NCI-H1105 treated with DMSO at 0.1 percent for 48 hours (cell line): ENCODE data around the gene OPCML.

ENCODE experiments used
- DNase-seq: peaks from one replicate; lab custom pipeline; 2025; lab: John Stamatoyannopoulos, UW

OPCML gene

GRCh38 chr11:133541021-133541719 lies 8.9 kb upstream of the OPCML start:
- no peak for DNase-seq

DNA sequence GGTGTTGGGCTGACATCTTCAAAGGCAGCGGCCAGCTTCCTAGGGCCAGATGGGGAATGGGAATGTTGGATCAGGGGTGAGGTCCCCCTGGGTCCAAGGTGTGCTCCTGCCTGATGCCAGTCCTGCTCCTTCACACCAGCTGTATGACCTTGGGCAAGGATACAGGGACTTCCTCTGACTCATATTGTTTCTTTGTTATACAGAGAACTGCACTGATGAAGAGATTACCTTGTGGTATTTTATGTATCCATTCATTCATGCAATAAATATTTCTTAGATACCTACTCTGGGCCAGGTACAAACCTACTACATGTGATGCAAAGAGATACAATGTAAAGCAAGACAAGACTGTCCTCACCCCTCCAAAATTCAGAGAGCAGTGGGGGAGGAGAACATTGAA lies 3.9 kb upstream of the OPCML start:
- no peak for DNase-seq

DNA sequence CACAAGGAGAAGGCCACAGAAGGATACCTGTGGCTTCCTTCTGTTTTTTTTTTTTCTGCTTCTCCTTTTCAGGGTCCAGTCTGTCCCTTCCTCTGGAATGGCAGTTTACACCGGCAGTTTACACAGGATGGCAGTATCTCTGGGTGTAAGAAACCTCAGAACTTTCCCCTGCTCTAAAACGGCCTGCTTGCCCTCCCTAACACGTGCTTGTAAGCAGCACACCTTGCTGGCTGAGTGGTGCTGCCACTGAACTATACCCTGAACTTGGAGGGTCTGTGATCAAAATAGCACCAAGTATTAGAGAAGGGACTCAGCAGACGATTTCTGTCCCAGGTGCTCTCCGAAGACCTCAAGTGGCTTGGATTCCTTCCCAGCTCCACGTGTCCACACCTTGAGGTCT lies 904 bp upstream of the OPCML start:
- no peak for DNase-seq

DNA sequence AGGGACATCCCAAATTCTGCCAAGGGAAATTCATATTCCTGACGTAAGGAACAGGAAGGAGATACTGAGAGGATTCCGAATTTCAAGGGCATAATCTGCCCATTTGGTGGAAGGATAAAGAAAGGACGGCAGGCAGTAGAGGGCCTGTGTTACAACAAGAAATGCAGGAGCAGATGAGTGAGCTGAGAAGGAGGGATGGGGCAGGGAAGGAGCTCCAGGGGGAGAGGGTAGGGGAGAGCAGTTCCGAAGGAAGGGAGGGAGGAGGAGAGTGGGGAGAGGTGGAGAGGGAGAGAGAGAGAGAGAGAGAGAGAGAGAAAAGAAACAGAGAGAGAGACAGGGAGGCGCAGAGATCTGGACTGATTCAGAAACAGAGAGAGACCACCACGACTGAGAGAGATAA lies 843 bp downstream of the OPCML start:
- no peak for DNase-seq

DNA sequence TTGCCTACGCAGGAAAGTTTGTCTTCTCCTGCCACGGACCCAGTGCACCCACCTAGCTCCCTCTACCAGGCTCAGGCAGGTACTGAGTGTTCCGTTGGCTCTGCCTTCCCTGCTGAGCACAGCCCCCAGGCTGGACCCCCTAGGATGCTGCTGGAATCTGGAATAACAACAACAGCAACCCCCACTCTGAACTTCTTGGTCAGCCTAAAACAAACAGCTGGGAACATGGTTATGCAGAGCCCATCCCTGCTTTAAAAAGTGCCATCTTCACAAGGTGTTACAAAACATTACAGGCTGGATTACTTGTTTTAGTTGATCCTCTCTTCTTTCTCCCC lies 1.8 kb downstream of the OPCML start:
- no peak for DNase-seq

GRCh38 chr11:133529807-133530500 lies 2.3 kb downstream of the OPCML start:
- no peak for DNase-seq

- DNase-seq, result no peak
Measured at GRCh38 chr11:133526790-133527189, 5.5 kb downstream of the OPCML start.

- no peak for DNase-seq
Measured at GRCh38 chr11:133525976-133526375, 6.3 kb downstream of the OPCML start.

DNA sequence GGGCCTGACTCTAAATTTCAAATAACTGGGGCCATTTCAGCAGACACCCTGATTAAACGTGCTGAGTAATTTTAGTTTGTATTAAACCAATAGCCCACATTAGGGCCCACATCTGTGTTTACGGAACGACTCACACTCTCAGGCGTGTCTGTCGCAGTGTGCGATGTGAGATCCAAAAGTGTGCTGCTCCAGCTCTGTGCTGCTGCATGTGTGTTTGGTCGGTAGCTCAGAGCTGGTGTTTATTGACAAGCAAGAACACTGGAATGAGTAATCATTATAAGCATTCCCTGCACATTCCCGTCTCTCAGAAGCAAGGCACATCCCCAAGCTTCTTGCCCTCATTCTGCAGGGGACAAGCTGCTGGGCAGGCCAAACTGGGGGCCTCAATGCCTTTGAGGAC lies 7.8 kb downstream of the OPCML start:
- DNase-seq, result no peak

DNA sequence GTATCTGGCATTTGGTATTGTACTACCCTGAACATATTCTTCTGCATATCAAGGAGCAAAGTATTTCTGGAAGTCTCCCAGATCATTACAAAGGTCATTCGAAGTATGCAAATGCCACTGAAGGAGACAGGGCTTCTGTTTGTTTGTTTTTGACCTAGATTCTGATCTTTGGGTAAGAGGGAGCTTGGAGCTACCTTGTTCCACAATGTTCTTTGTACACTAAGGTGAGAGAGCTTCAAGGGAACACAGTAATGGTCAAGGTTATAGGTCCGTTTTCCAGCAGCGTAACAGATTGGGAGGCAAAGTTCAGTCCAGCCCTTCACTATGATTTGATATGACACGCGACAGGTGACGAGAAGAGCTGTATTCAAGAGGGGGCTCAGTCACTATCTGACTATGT lies 10.0 kb downstream of the OPCML start:
- DNase-seq, result no peak

DNA sequence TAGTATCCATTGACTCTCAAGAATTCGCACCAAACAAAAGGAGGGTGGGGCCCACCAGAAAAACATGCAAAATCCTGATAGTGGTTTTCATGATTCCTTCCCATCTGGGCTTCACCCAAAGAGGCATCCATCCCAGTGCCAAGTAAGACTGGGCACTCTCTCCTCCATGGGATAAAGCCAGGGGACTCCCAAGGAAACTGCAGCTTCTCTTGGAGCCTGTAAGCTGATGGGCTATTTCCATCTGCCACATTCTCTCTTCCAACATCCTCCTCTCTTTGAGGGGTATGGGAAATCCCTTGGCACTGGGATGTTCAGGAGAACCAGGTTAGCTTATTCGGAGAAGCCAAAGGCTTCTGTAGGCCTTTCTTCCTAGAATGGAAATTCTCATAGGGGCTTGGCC lies 10.8 kb downstream of the OPCML start:
- DNase-seq, result no peak

DNA sequence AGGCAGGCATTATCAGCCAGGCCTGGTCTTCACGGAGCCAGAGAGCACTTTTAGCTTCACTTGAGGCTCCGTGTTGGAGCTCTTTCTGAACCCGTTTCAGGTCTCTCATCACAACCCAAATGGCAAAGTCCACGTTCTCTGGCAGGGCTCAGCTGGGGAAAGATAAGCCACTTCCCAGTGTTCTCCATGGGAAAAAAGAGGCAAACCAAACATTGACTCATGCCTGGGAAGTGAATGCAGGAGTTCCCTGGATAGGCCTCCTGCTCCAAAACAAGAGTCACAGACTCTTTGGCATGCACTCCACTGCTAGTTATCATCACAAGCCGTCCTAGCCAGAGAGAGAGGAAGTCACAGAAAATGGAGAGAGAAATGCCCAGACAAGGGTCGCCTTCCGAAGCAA lies 11.6 kb downstream of the OPCML start:
- no peak for DNase-seq

- DNase-seq, result no peak
Measured at GRCh38 chr11:133519560-133519959, 12.7 kb downstream of the OPCML start.

- DNase-seq, result no peak
Measured at GRCh38 chr11:133518702-133519264, 13.5 kb downstream of the OPCML start.

DNA sequence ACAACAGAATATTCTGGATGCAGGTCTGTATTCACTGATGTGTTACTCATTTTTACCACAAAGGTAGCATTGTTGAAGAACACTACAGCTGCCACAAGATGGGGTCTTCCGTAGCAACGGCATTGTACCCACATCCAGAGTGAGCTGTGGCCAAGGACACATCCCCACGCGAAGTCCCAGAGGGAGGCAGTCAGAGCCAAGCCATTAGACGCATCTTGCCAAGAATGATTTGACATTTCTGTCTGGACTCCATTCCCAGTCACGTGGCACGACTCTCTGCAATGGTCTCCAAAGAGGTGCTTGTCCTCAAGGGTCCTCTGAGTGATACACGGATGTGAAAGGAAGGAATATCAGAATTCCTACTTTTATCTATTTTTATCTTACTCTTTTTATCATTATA lies 15.5 kb downstream of the OPCML start:
- DNase-seq, result no peak

DNA sequence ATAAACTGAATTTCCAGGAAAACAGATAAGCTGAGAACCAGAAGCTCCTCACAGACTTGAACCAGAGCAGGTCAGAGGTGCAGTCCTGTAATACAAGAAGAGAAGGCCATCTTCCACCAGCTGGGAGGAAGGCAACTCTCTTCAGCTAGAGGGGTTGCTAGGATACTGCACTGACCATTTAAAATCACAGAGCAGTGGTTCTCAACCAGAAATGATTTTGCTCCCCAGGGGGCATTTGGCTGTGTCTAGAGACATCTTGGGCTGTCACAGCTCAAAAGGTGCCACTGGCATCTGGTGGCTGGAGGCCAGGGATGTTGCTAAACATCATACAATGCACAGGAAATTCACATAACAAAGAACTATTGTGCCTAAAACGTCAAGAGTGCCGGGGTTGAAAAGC lies 17.2 kb downstream of the OPCML start:
- DNase-seq, result no peak

GRCh38 chr11:133509924-133510697 lies 22.2 kb downstream of the OPCML start:
- no peak for DNase-seq

DNA sequence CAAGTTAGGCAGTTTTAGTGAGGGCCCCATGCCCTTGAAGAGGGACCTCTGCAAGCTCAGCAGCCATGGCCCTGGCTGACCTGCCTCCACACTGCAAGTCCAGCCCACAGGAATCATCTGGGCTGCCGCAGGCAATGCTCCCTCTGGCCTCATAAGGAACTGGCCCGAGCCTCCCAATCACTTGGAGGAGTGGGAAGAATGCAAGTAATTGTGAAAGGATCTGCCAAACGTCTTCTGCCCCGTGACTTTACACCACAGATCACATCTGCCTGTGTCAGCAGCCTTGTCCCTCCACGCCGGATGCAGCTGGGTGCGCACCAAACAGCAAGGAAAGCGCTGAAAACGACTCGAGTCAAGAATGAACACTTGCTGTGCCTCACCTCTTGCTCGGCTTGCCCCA lies 23.8 kb downstream of the OPCML start:
- no peak for DNase-seq

GRCh38 chr11:133507185-133507584 lies 25.1 kb downstream of the OPCML start:
- DNase-seq, result no peak

DNA sequence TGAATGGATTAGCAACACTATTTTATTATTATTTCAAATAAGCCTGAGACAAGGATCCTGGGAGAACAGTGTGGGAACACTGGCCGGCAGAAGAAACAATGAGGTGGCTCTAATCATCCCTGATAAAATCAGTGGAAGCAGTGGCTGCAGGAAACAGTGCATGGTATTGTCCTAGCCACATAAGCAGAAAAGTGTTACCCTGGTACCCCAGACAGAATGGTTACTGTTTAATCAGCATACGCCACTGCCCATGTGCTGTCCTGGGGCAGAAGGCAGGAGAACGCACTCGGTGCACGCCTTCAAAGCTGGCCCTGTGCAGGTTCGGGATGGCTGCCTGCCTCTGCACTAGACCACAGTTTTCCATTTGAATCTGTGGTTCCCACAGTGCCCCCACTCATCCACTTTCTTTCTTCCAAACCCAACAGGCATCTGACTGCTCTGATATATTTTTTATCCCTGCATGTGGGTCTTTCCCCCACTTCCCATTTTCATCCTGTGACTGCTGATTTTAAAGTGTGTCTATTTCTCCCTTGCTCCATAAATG lies 25.7 kb downstream of the OPCML start:
- no peak for DNase-seq

DNA sequence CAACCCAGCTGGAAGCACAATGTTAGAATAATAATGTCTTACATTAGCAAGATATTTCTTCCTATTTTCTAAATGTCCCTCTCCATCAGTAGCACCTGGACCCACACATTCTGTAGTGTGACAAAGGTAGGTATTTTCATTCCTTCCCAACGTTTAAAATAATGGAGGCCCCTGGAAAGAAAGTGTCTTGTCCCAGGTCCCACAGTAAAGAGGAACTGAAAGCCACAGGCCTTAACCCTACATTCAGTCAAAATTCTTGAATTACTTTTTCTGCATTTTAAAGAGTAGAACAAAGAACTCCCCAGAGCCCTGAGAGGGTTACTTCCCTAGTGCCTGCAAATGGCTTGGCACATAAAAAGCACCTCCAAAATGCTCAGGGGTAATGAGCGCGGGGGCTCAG lies 26.3 kb downstream of the OPCML start:
- DNase-seq, result no peak

- no peak for DNase-seq
Measured at GRCh38 chr11:133504906-133505305, 27.4 kb downstream of the OPCML start.

GRCh38 chr11:133503776-133504175 lies 28.5 kb downstream of the OPCML start:
- DNase-seq, result no peak
